ENCODE data around the gene SSU72.

DNA sequence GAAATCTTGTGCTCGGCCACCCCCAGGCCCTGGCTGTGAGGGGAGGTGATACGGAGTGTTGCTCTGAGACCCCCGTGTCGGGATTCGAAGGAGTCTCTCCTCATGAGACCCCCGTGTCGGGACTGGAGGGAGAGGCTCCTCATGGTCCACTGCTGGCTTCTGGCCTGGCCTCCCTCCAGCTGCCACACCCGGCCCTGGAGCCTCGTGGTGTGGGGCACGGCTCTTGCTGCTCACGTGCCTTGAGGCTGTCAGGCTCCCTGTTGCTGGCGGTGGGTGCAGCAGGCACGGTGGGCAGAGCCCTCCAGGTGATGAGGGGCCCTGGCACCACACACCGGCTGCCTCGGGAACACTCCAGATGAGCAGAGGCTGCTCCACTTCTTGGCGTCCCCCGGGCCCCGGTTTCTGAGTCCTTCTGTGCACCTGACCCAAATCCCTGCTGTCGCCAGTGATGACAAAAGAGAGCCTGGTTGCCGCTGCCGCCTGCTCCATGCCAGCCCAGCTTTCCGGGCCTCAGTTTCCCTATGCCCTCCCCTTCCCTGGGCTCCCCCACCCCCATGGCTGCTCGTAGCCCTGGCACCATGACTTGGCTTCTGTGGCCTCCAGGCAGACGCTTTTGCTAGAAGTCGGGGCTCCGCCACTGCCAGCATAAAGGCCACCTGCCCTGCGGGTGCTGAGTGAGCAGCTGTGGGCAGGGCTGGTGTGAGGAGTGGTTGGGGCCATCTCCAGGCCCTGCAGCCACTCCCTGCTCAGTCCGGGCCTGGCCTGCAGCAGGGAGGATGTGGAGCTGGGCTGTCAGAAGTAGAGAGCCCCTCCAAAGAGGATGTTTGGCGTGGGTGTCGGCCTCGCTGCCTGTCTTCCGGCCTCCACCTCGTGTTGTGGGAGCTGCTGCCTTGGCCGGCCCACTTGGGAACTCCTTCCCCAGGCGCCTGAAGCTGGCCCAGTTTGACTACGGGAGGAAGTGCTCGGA lies 46.1 kb downstream of the SSU72 start:
- TF ChIP-seq, protein P1, sequence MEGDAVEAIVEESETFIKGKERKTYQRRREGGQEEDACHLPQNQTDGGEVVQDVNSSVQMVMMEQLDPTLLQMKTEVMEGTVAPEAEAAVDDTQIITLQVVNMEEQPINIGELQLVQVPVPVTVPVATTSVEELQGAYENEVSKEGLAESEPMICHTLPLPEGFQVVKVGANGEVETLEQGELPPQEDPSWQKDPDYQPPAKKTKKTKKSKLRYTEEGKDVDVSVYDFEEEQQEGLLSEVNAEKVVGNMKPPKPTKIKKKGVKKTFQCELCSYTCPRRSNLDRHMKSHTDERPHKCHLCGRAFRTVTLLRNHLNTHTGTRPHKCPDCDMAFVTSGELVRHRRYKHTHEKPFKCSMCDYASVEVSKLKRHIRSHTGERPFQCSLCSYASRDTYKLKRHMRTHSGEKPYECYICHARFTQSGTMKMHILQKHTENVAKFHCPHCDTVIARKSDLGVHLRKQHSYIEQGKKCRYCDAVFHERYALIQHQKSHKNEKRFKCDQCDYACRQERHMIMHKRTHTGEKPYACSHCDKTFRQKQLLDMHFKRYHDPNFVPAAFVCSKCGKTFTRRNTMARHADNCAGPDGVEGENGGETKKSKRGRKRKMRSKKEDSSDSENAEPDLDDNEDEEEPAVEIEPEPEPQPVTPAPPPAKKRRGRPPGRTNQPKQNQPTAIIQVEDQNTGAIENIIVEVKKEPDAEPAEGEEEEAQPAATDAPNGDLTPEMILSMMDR (IDR thresholded peaks at IDR 0.05), result no peak
- no peak for TF ChIP-seq POLR2A (IDR thresholded peaks at IDR 0.05)
